GM19395 (cell line): ENCODE measurements around the gene TMEM198.

Experiments
- ATAC-seq: cut with Tn5 transposase; IDR thresholded peaks from one replicate; pipeline ENCODE4 v1.9.1; 2021; ENCODE audit warnings: mild to moderate bottlenecking, moderate library complexity; ENCODE audit not compliant: unreplicated experiment

TMEM198 gene

GRCh38 chr2:219575566-219576504 lies 32.0 kb downstream of the TMEM198 start:
- ATAC-seq, result no peak

- ATAC-seq, result no peak
Measured at GRCh38 chr2:219576505-219577388, 32.9 kb downstream of the TMEM198 start.

DNA sequence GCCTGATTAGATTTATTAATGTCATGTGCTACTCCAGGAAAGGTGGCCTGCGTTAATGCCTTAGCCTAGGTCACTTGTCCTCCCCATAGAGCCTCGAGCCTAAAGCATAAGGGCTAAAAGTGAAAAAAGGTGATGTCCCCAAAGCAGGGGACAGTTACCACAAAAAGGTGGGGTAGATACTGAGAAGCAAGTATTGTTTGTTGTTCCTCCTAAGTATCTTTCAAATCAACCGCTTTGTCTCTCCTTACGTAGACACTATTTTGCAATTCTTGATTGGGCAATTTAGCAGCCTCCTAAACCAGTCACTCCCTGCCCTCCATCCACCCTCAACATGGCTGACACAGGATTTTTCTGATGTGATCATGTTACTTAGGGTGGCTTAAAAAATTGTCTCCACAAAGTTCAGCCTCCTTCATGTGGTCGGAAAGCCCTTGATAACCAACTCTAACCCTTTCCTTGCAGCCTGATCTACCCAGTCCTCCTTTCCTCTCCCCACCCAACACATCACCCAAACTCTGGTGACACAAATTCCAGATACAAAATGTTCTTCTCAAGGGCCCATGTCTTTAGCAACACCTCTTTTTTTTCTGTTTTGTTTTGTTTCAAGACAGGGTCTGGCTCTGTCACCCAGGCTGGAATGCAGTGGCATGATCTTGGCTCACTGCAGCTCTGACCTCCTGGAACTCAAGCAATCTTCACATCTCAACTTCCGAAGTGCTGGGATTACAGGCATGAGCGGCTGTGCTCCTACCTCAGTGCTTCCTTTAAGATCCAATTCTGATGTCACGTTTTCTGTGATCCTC lies 35.2 kb downstream of the TMEM198 start:
- ATAC-seq, result no peak

DNA sequence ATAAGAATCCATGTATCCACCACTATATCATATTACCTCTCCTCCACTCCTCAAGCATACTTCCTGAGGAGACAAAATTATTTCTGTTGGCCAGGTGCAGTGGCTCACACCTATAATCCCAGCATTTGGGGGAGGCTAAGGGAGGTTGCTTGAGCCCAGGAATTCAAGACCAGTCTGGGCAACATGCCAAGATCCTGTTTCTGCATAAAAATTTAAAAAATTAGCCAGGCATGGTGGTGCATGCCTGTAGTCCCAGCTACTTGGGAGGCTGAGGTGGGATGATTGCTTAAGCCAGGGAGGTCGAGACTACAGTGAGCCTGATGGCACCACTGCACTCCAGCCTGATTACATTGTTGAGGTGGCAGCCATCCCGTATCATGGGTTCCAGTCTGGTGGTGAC lies 37.5 kb downstream of the TMEM198 start:
- no peak for ATAC-seq

DNA sequence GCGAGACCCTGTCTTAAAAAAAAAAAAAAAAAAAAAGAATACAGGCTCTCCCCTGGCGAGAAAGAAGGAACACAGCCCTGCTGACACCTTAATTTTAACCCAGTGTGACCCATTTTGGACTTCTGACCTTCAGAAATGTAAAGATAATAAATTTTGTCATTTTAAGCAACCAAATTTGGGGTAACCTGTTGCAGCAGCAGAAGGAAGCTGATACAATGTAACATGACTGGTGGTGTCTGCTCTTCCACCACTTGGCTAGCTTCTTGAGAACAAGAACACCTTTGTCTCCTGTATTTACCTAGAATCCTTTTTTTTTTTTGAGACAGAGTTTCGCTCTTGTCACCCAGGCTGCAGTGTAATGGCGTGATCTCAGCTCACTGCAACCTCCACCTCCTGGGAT lies 47.3 kb downstream of the TMEM198 start:
- no peak for ATAC-seq

- ATAC-seq, result no peak
Measured at GRCh38 chr2:219592736-219593135, 48.9 kb downstream of the TMEM198 start.

- no peak for ATAC-seq
Measured at GRCh38 chr2:219593154-219593553, 49.3 kb downstream of the TMEM198 start.

GRCh38 chr2:219595256-219595655 lies 51.4 kb downstream of the TMEM198 start:
- no peak for ATAC-seq

- ATAC-seq, result peak; percentile 16
Measured at GRCh38 chr2:219596954-219597551, 53.2 kb downstream of the TMEM198 start.

GRCh38 chr2:219597552-219598307 lies 53.9 kb downstream of the TMEM198 start, which contains the start of gene STK11IP:
TSS of gene STK11IP (plus strand) at chr2:219597857. CDS start at chr2:219598120, 263 bp downstream.
- ATAC-seq, result peak; percentile 94

DNA sequence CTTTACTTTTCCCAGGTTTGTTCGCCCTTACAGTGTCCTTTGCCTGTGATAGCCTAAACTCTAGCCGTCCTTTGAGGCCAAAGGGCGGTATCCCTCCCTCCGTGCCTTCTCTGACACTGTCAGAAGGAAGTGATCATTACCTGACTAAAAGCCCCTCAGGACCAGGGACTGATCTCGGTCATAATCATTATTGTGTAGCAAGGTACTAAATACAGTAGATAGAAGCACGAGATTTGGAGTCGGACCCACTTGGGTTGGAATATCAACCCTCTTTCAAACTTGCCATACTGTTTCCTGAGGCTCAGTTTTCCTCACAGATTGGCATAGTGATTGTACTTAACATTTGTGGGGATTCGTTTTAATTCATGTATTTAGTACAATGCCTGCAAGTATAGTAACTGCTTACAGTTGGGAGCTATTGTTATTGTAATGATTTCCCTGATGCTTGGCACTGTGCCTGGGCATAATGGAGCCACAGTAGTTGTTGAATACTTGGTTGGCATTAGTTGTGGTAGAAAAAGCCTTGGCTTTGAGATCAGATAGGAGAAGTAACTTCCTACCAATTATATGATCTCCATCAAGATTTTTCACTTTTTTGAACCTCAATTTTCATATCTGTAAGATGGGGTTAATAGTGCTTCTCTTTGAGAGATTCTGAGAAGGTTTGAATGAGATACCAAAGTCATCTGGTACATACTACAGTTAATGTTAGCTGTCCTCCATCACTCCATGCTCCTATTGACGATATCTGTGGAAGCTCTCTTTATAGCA lies 54.7 kb downstream of the TMEM198 start:
- ATAC-seq, result no peak
